Peyer's patch (tissue), 4 donors: ENCODE data around the gene GNG5. TPM values are rescaled to one million over a fixed set of nuclear protein-coding genes. Genes with fewer than 3 reads are reported as not detected.

Experiments used
- DNase-seq, 3 donors: peaks; one replicate each; pipeline ENCODE4 v3.0.0-alpha.2; 2017 to 2019
- H3K27ac ChIP-seq, 4 donors: fragments of 200-600 bp; sonication (generic); one replicate each; pipeline ENCODE4 v1.5.1; 2016 to 2019
- H3K27me3 ChIP-seq, 2 donors: fragments of 200-600 bp; sonication (generic); one replicate each; pipeline ENCODE4 v1.5.1; 2019
- H3K36me3 ChIP-seq, 3 donors: fragments of 200-600 bp; sonication (generic); one replicate each; pipeline ENCODE4 v1.5.1; 2016 to 2019
- H3K4me1 ChIP-seq, 4 donors: fragments of 200-600 bp; sonication (generic); one replicate each; pipeline ENCODE4 v1.5.1; 2016 to 2019
- H3K4me3 ChIP-seq, 4 donors: fragments of 200-600 bp; sonication (generic); 1 replicate in 3 of 4; 2 replicates in 1 of 4; pipeline ENCODE4 v1.5.1; 2016 to 2019; ENCODE audit warnings: mild to moderate bottlenecking in 1 of 4
- H3K9me3 ChIP-seq, 4 donors: fragments of 200-600 bp; sonication (generic); one replicate each; pipeline ENCODE4 v1.5.1; 2016 to 2019; ENCODE audit warnings: mild to moderate bottlenecking in 1 of 4
- CTCF ChIP-seq, 6 experiments: fragments of 450-650 bp in 4 of 6; fragments of 200-600 bp in 2 of 6; sonication (generic) in 1 of 6; IDR thresholded peaks; one replicate each; pipeline ENCODE4 v1.5.1; 2017 to 2019; ENCODE audit warnings: antibody characterized with exemption in 6 of 6, mild to moderate bottlenecking in 3 of 6, moderate library complexity in 1 of 6
- POLR2A ChIP-seq, 2 donors: fragments of 450-650 bp; IDR thresholded peaks; one replicate each; pipeline ENCODE4 v1.5.1; 2017; ENCODE audit warnings: antibody characterized with exemption in 2 of 2, mild to moderate bottlenecking in 2 of 2, moderate library complexity in 2 of 2
- total RNA-seq, 4 donors: library from RNA; depleted of rRNA; stranded (reverse); fragments of >200 nt; gene quantifications; one replicate each; pipeline ENCODE4 v1.1.0, GENCODE V29; 2016

The GNG5 gene
- total RNA-seq: 10 to 100 TPM; 19.0 to 99.1 (median 67.9) TPM

GRCh38 chr1:84506002-84506728 lies at the start of gene GNG5, which contains the start of gene SPATA1:
GNG5 (minus strand) TSS chr1:84506581; CDS start chr1:84506091, 490 bp downstream.
SPATA1 (plus strand) TSS chr1:84506386; CDS start chr1:84516360, 9,974 bp downstream.
- Histone ChIP-seq H3K27ac (peak within 1 kb of the TSS; percentile 92 to 97 (median 95)), H3K27me3 (no peaks in the 10 kb centered on the region), H3K36me3 (no peaks in the 10 kb centered on the region), H3K9me3 (no peaks in the 10 kb centered on the region), H3K4me1 (peaks cover 0 to 36% (median 8%) of the 10 kb centered on the region in 4 donors), H3K4me3 (peak within 1 kb of the TSS; percentile 66 to 78 (median 76))
- peak; percentile 98 to 99 (median 99) for DNase-seq
- TF ChIP-seq POLR2A (IDR thresholded peaks at IDR 0.05) (peak; percentile 79 to 87), CTCF (IDR thresholded peaks at IDR 0.05) (no peak)

DNA sequence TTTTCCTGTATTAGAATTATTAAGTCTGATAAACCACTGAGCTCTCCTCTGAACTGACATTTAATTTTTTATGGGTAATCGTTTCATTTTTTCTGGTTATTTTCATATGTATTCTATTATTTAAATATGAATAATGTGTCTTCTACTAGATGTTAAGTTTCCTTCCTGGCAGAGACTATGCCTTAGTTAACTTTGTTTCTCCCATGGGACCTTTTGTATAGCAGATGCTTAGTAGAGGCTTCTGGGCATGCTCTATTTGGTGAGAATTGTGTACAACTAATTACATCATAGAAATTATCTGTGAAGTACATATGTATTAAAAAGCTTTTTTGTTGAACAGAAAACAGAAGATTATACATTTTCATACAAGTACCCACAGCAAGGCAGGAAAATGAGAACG lies 44.4 kb upstream of the GNG5 start:
- Histone ChIP-seq H3K9me3 (no peaks in the 10 kb centered on the region), H3K36me3 (no peaks in the 10 kb centered on the region), H3K4me3 (no peak overlapping the region), H3K4me1 (no peaks in the 10 kb centered on the region), H3K27me3 (no peaks in the 10 kb centered on the region), H3K27ac (no peak overlapping the region)
- no peak for TF ChIP-seq POLR2A (IDR thresholded peaks at IDR 0.05)
- no peak for TF ChIP-seq CTCF (IDR thresholded peaks at IDR 0.05)
- no peak for DNase-seq

DNA sequence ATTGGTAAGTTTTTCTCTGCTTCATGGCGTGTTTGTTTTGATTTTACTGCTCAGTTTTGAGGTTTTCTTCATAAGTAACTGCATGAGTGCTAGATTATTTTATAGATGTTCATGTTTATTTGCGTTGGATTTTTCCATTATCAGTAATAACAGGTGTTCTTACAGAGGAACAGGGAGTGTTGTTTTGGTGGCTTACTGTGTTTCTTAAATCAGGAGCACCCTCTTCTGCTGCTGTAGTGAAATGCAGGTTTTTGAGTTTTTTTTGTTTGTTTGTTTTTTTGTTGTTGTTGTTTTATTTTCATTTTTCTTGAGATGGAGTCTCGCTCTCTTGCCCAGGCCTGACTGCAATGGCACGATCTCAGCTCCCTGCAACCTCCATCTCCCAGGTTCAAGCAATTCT lies 35.3 kb upstream of the GNG5 start:
- Histone ChIP-seq H3K4me1 (no peaks in the 10 kb centered on the region), H3K36me3 (peaks cover 0 to 4% (median 0%) of the 10 kb centered on the region in 3 donors), H3K27me3 (no peaks in the 10 kb centered on the region), H3K4me3 (no peak overlapping the region), H3K9me3 (no peaks in the 10 kb centered on the region), H3K27ac (no peak overlapping the region)
- no peak for DNase-seq
- TF ChIP-seq CTCF (IDR thresholded peaks at IDR 0.05) (peak in 4 of 6 experiments; percentile 19 to 34 (median 26)), POLR2A (IDR thresholded peaks at IDR 0.05) (no peak)

DNA sequence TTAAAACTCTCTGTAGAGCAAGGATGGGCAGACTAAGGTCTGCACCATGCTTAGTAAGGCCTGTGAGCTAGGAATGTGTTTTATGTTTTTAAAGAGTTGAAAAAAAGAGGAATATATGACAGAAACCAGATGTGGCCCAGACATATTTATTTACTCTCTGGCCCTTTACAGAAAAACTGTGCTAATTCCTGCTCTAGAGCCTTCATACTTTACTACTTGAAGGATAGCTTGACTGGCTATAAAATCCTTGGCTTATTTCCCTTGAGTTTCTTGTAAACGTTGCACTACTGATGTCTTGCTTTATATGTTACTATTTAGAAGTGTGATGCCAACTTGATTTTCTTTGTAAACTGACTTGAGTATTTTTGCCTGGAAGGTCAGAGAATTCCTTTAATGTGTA lies 34.4 kb upstream of the GNG5 start:
- DNase-seq: no peak
- Histone ChIP-seq H3K9me3 (no peaks in the 10 kb centered on the region), H3K4me3 (no peak overlapping the region), H3K27ac (no peak overlapping the region), H3K27me3 (no peaks in the 10 kb centered on the region), H3K36me3 (peaks cover 0 to 4% (median 0%) of the 10 kb centered on the region in 3 donors), H3K4me1 (no peaks in the 10 kb centered on the region)
- TF ChIP-seq CTCF (IDR thresholded peaks at IDR 0.05) (no peak), POLR2A (IDR thresholded peaks at IDR 0.05) (no peak)

GRCh38 chr1:84539972-84540371 lies 33.6 kb upstream of the GNG5 start:
- H3K9me3 ChIP-seq: no peaks in the 10 kb centered on the region
- H3K4me1 ChIP-seq: no peaks in the 10 kb centered on the region
- no peaks in the 10 kb centered on the region for H3K27me3 ChIP-seq
- H3K4me3 ChIP-seq: no peak overlapping the region
- TF ChIP-seq POLR2A (IDR thresholded peaks at IDR 0.05): no peak
- no peak for TF ChIP-seq CTCF (IDR thresholded peaks at IDR 0.05)
- peaks cover 0 to 4% (median 0%) of the 10 kb centered on the region in 3 donors for H3K36me3 ChIP-seq
- no peak overlapping the region for H3K27ac ChIP-seq
- no peak for DNase-seq
